Measurements from ENCODE around the gene UNC119B. TPM values are rescaled to one million over a fixed set of nuclear protein-coding genes. Genes with fewer than 3 reads are reported as not detected.

The UNC119B gene
- total RNA-seq, 1 experiment from 2014 or later = 51.5 TPM

DNA sequence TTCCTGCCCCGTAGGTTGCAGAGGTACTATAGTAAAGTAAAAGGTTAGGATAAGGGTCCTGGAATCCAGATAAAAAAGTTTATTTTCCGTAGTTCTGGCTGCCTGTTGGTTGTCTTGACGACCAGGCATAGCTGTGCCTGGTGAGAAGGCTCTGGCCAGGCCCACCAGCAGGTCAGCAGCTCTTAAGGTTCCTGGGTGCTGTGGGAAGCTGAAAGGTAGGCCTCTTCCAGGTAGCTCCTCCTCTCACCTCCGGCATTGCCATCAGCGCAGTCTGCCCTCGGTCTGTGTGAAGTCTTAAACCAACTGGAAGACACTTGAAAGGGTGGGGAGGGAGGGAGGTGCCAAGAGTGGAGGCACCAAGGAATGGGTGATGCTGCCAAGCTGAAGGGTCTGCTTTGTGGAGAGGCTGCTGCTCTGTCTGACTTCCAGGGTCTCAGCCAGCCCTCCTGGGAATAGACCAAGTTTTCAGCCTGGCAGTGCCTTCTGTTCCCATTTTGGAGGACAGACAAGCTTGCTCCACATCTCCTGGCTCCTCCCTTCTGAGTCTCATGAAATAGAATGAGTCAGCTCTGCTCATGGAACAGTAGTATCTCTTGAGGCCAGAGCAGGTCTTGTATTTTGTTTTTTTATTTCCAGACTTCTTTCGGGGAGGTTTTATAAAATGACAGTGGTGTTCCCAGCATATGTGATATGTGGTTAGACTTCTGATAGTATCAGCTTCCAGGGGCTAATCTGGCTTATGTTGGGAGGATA, 10.2 kb downstream of the UNC119B start:
- no peak overlapping the region for H3K27ac ChIP-seq (ENCODE audit: insufficient read length, low read depth, low read length)
- no peaks in the 10 kb centered on the region for H3K79me1 ChIP-seq (ENCODE audit: insufficient read depth, low read depth, low read length, poor library complexity, severe bottlenecking)
- no peak for DNase-seq
- no peak overlapping the region for H3K9ac ChIP-seq (ENCODE audit: extremely low read depth, insufficient read length, low read length)
- H2BK5ac ChIP-seq (ENCODE audit: insufficient read length, low read length) = no peak overlapping the region
- H3K23me2 ChIP-seq (ENCODE audit: insufficient read length, low read depth, low read length, poor library complexity, severe bottlenecking) = no peaks in the 10 kb centered on the region
- peaks cover 10 to 11% of the 10 kb centered on the region in 2 experiments for H3K4me1 Mint-ChIP-seq
- H4K91ac ChIP-seq (ENCODE audit: insufficient read length, low read depth, low read length) = no peak overlapping the region
- no peak overlapping the region for H2AFZ ChIP-seq (ENCODE audit: low read length)
- no CpG with 5 or more reads among the region's 7 CpGs for WGBS (ENCODE audit: extremely low coverage, insufficient read length, low lambda C conversion rate)
- TF ChIP-seq, protein P1, sequence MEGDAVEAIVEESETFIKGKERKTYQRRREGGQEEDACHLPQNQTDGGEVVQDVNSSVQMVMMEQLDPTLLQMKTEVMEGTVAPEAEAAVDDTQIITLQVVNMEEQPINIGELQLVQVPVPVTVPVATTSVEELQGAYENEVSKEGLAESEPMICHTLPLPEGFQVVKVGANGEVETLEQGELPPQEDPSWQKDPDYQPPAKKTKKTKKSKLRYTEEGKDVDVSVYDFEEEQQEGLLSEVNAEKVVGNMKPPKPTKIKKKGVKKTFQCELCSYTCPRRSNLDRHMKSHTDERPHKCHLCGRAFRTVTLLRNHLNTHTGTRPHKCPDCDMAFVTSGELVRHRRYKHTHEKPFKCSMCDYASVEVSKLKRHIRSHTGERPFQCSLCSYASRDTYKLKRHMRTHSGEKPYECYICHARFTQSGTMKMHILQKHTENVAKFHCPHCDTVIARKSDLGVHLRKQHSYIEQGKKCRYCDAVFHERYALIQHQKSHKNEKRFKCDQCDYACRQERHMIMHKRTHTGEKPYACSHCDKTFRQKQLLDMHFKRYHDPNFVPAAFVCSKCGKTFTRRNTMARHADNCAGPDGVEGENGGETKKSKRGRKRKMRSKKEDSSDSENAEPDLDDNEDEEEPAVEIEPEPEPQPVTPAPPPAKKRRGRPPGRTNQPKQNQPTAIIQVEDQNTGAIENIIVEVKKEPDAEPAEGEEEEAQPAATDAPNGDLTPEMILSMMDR (conservative IDR thresholded peaks at IDR 0.05) = no peak
- no peak overlapping the region for H2AK5ac ChIP-seq (ENCODE audit: insufficient read length, low read length)
- no peak overlapping the region for H2BK15ac ChIP-seq (ENCODE audit: low read depth, low read length)
- no peak overlapping the region for H3K4ac ChIP-seq (ENCODE audit: low read depth, low read length)
- no peak overlapping the region for H3T11ph ChIP-seq (ENCODE audit: low read length)
- no peak overlapping the region for H2BK20ac ChIP-seq (ENCODE audit: low read depth, low read length, poor library complexity, severe bottlenecking)
- no peaks in the 10 kb centered on the region; a peak in 1 of 5 replicates for H3K9me3 Mint-ChIP-seq
- no peak overlapping the region for H2BK12ac ChIP-seq (ENCODE audit: insufficient read length, low read depth, low read length)
- no peak overlapping the region for H2BK120ac ChIP-seq (ENCODE audit: low read depth, low read length, poor library complexity, severe bottlenecking)
- no peaks in the 10 kb centered on the region for H3K4me1 ChIP-seq (ENCODE audit: insufficient read depth, low read length)
- no peaks in the 10 kb centered on the region for H3K79me2 ChIP-seq (ENCODE audit: insufficient read depth, low read length)
- H3K23ac ChIP-seq (ENCODE audit: insufficient read length, low read depth, low read length) = no peak overlapping the region
- H4K8ac ChIP-seq (replicated peaks; ENCODE audit: insufficient read length, low read depth, low read length) = no peak overlapping the region
- no peak overlapping the region for H3K4me3 Mint-ChIP-seq
- H3K14ac ChIP-seq (ENCODE audit: insufficient read depth, low read length) = no peak overlapping the region
- H3K27me3 Mint-ChIP-seq (ENCODE audit: low read depth) = no peaks in the 10 kb centered on the region
- H4K20me1 ChIP-seq (ENCODE audit: control insufficient read depth, insufficient read depth, insufficient read length) = no peaks in the 10 kb centered on the region
- no peaks in the 10 kb centered on the region for H3K27me3 ChIP-seq (ENCODE audit: insufficient read depth, low read length)
- no peaks in the 10 kb centered on the region for H3K9me3 ChIP-seq (ENCODE audit: control insufficient read depth, low read depth, low read length)
- H3K18ac ChIP-seq (ENCODE audit: insufficient read length, low read depth, low read length) = no peak overlapping the region
- H3K36me3 Mint-ChIP-seq (ENCODE audit: insufficient read depth in 1 of 3, low read depth in 3 of 3) = peaks cover 41 to 86% (median 80%) of the 10 kb centered on the region in 3 experiments
- no peak overlapping the region for H4K5ac ChIP-seq (ENCODE audit: insufficient read length, low read depth, low read length)
- no peak overlapping the region for H3K4me2 ChIP-seq (ENCODE audit: insufficient read depth, insufficient read length, low read length)
- H3K27ac Mint-ChIP-seq = no peak overlapping the region
- H3K56ac ChIP-seq (ENCODE audit: insufficient read length, low read depth, low read length) = no peak overlapping the region
